Fibroblast of lung (primary cell): ENCODE data around the gene PCBP3. TPM values are rescaled to one million over a fixed set of nuclear protein-coding genes. Genes with fewer than 3 reads are reported as not detected.

Experiments used
- DNase-seq, 2 donors: peaks; one replicate each; pipeline versions ENCODE4 v3.0.0 to v3.0.0-alpha.2; 2010; ENCODE audit warnings: low read depth in 2 of 2
- H2AFZ ChIP-seq: 2 replicates; pipeline ENCODE4 v1.5.1; 2012; ENCODE audit warnings: low read length, control low read depth, inconsistent platforms
- H3K27ac ChIP-seq: 2 replicates; pipeline ENCODE4 v1.5.1; 2011; ENCODE audit warnings: low read length, control low read depth; ENCODE audit not compliant: insufficient read depth
- H3K27me3 ChIP-seq: 2 replicates; pipeline ENCODE4 v1.5.1; 2011; ENCODE audit warnings: mild to moderate bottlenecking, low read length; ENCODE audit not compliant: control insufficient read depth, insufficient read depth
- H3K36me3 ChIP-seq: 2 replicates; pipeline ENCODE4 v1.5.1; 2011; ENCODE audit warnings: low read length; ENCODE audit not compliant: control insufficient read depth, insufficient read depth
- H3K4me1 ChIP-seq: 2 replicates; pipeline ENCODE4 v1.5.1; 2011; ENCODE audit warnings: low read length; ENCODE audit not compliant: control insufficient read depth, insufficient read depth; ENCODE audit errors: extremely low read depth
- H3K4me2 ChIP-seq: 2 replicates; pipeline ENCODE4 v1.5.1; 2011; ENCODE audit warnings: low read length, control low read depth; ENCODE audit not compliant: insufficient read depth; ENCODE audit errors: extremely low read depth
- H3K4me3 ChIP-seq, 4 experiments: fragments of 200-600 bp in 1 of 4; sonication (generic) in 1 of 4; replicated peaks in 1 of 4; 2 replicates each; pipeline ENCODE4 v1.5.1; 2011 to 2016; ENCODE audit warnings: low read length in 4 of 4, low read depth in 3 of 4, mild to moderate bottlenecking in 3 of 4, control low read depth in 2 of 4, inconsistent platforms in 1 of 4, mixed read lengths in 1 of 4; ENCODE audit not compliant: insufficient read depth in 1 of 4; ENCODE audit errors: control extremely low read depth in 1 of 4
- H3K79me2 ChIP-seq: 2 replicates; pipeline ENCODE4 v1.5.1; 2012; ENCODE audit warnings: mild to moderate bottlenecking, low read length, inconsistent platforms; ENCODE audit not compliant: control insufficient read depth, insufficient read depth
- H3K9ac ChIP-seq: 2 replicates; pipeline ENCODE4 v1.5.1; 2011; ENCODE audit warnings: mild to moderate bottlenecking, low read length, control low read depth; ENCODE audit not compliant: insufficient read depth
- H3K9me3 ChIP-seq: 2 replicates; pipeline ENCODE4 v1.5.1; 2012; ENCODE audit warnings: low read depth, low read length; ENCODE audit not compliant: control insufficient read depth, insufficient read depth
- H4K20me1 ChIP-seq: 2 replicates; pipeline ENCODE4 v1.5.1; 2011; ENCODE audit warnings: low read length; ENCODE audit not compliant: control insufficient read depth, insufficient read depth; ENCODE audit errors: extremely low read depth
- CTCF ChIP-seq, 2 donors: IDR thresholded peaks in 1 of 2; conservative IDR thresholded peaks in 1 of 2; 1 replicate in 1 of 2; 2 replicates in 1 of 2; pipeline ENCODE4 v1.5.1; 2011 to 2012; ENCODE audit warnings: low read length in 2 of 2, control low read depth in 1 of 2, inconsistent platforms in 1 of 2, low read depth in 1 of 2, mild to moderate bottlenecking in 1 of 2
- EZH2 ChIP-seq: IDR thresholded peaks from 2 replicates; pipeline ENCODE4 v1.5.1; 2012; ENCODE audit warnings: low read length, control low read depth, mild to moderate bottlenecking; ENCODE audit errors: missing control alignments
- polyA plus RNA-seq, 2 donors: library from polyadenylated mRNA; depleted of rRNA in 1 of 2; stranded (reverse) in 1 of 2; unstranded in 1 of 2; fragments of >200 nt; gene quantifications; 2 replicates each; pipeline ENCODE4 v1.2.1, GENCODE V29; 2011 to 2012; ENCODE audit warnings: missing spikeins in 1 of 2
- total RNA-seq: library from RNA; depleted of rRNA; stranded (reverse); fragments of >200 nt; gene quantifications from 2 replicates; pipeline ENCODE4 v1.2.1, GENCODE V29; 2014

PCBP3 gene
- total and polyA plus RNA-seq, 2 donors (not counting 1 experiment from before 2014, with no cell fraction given): 0.51 to 1.7 TPM

- Histone ChIP-seq H3K9me3 (no peaks in the 10 kb centered on the region), H3K27ac (no peak overlapping the region), H3K4me1 (peaks cover 3% of the 10 kb centered on the region), H2AFZ (no peak overlapping the region), H3K9ac (no peak overlapping the region), H3K4me2 (no peak overlapping the region), H3K27me3 (no peaks in the 10 kb centered on the region), H3K79me2 (no peaks in the 10 kb centered on the region), H3K36me3 (no peaks in the 10 kb centered on the region), H4K20me1 (no peaks in the 10 kb centered on the region), H3K4me3 (no peak overlapping the region)
- TF ChIP-seq EZH2 (no peak), CTCF (conservative IDR thresholded peaks at IDR 0.05 in 1 of 2, IDR thresholded peaks at IDR 0.05 in 1 of 2; ENCODE audit: low read depth in 1 of 2, low read length in 2 of 2) (no peak)
- DNase-seq: no peak
Measured at GRCh38 chr21:45867041-45867666, 223.6 kb downstream of the PCBP3 start.

DNA sequence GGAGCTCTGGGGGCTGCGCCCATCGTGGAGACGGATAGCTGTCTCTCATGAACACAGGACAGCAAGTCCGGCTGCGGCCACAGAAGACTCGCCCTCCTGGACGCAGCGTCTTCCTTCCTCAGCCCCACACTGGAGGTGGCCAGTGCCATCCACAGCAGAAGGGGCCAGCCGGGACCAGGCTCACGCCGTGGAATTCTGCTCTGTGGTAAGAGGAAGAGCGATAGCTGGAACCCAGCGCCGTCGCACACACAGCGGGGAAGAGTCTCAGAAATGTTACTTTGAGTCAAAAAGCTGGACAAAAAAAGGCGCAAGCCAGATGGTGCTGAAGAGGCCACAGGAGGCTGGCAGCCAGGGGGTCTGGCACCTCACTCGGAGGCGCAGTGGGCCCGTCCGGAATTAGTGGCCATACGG is 224.2 kb downstream of the PCBP3 start:
- DNase-seq: no peak
- no peak overlapping the region for H3K27ac ChIP-seq
- H3K9ac ChIP-seq: no peak overlapping the region
- H4K20me1 ChIP-seq: no peaks in the 10 kb centered on the region
- H2AFZ ChIP-seq: no peak overlapping the region
- no peaks in the 10 kb centered on the region for H3K79me2 ChIP-seq
- TF ChIP-seq EZH2 (no peak), CTCF (conservative IDR thresholded peaks at IDR 0.05 in 1 of 2, IDR thresholded peaks at IDR 0.05 in 1 of 2; ENCODE audit: low read depth in 1 of 2, low read length in 2 of 2) (no peak)
- no peaks in the 10 kb centered on the region for H3K27me3 ChIP-seq
- H3K9me3 ChIP-seq: no peaks in the 10 kb centered on the region
- no peak overlapping the region for H3K4me3 ChIP-seq
- H3K4me1 ChIP-seq: peaks cover 3% of the 10 kb centered on the region
- H3K4me2 ChIP-seq: no peak overlapping the region
- H3K36me3 ChIP-seq: no peaks in the 10 kb centered on the region

GRCh38 chr21:45868086-45868485 is 224.6 kb downstream of the PCBP3 start:
- Histone ChIP-seq H3K36me3 (no peaks in the 10 kb centered on the region), H3K27ac (no peak overlapping the region), H3K9me3 (no peaks in the 10 kb centered on the region), H3K79me2 (no peaks in the 10 kb centered on the region), H3K27me3 (no peaks in the 10 kb centered on the region), H3K4me3 (no peak overlapping the region), H3K9ac (no peak overlapping the region), H2AFZ (no peak overlapping the region), H4K20me1 (no peaks in the 10 kb centered on the region), H3K4me1 (peaks cover 3% of the 10 kb centered on the region), H3K4me2 (no peak overlapping the region)
- TF ChIP-seq CTCF (conservative IDR thresholded peaks at IDR 0.05 in 1 of 2, IDR thresholded peaks at IDR 0.05 in 1 of 2; ENCODE audit: low read depth in 1 of 2, low read length in 2 of 2) (no peak), EZH2 (no peak)
- DNase-seq: no peak
